PC-3 (cell line): ENCODE results near the gene MAP2K1.

Experiments used
- EZH2 ChIP-seq: fragments of 300-600 bp; sonication (generic); IDR thresholded peaks from one replicate; pipeline ENCODE4 v1.6.1; 2017; ENCODE audit warnings: antibody characterized with exemption, mild to moderate bottlenecking, low read length; ENCODE audit not compliant: unreplicated experiment
- EZH2phosphoT487 ChIP-seq: fragments of 300-600 bp; sonication (generic); IDR thresholded peaks from 2 replicates; pipeline ENCODE4 v1.6.1; 2018; ENCODE audit warnings: mild to moderate bottlenecking, antibody characterized with exemption, low read length, borderline replicate concordance
- TF ChIP-seq, protein P1 (sequence below): fragments of 300-600 bp; sonication (generic); conservative IDR thresholded peaks from 2 replicates; pipeline ENCODE4 v1.5.1; 2017; ENCODE audit warnings: antibody characterized with exemption, low read depth, mild to moderate bottlenecking, low read length

DNA sequence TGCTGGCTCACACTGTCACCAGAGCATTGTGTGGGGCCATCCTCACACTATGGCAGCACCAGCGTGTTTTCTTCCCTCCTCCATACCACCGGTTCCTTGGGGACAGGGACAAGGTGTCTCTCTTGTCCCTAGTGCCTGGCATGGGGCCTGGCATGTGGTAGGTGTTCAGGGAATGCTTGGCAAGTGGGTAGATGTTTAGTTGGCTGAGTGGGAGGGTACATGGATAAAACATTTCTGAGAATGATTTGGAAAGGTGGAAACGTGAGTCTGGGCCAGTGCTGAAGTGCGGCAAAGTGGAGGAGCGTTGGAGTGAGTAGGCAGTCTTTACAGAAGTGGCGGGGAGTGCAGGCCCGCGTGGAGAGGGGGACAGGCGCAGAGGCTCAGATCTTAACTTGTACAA, 95.8 kb downstream of the MAP2K1 start:
- TF ChIP-seq EZH2 (no peak), EZH2phosphoT487 (no peak)
- TF ChIP-seq, protein P1, sequence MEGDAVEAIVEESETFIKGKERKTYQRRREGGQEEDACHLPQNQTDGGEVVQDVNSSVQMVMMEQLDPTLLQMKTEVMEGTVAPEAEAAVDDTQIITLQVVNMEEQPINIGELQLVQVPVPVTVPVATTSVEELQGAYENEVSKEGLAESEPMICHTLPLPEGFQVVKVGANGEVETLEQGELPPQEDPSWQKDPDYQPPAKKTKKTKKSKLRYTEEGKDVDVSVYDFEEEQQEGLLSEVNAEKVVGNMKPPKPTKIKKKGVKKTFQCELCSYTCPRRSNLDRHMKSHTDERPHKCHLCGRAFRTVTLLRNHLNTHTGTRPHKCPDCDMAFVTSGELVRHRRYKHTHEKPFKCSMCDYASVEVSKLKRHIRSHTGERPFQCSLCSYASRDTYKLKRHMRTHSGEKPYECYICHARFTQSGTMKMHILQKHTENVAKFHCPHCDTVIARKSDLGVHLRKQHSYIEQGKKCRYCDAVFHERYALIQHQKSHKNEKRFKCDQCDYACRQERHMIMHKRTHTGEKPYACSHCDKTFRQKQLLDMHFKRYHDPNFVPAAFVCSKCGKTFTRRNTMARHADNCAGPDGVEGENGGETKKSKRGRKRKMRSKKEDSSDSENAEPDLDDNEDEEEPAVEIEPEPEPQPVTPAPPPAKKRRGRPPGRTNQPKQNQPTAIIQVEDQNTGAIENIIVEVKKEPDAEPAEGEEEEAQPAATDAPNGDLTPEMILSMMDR: no peak
